Body of pancreas (tissue), 4 donors: ENCODE results near the gene TMEM232. TPM values are rescaled to one million over a fixed set of nuclear protein-coding genes. Genes with fewer than 3 reads are reported as not detected.

ENCODE experiments used
- ATAC-seq: fragments of 150-250 bp; one replicate; pipeline ENCODE4 v1.9.1; 2016
- DNase-seq, 4 donors: peaks; one replicate each; pipeline ENCODE4 v3.0.0-alpha.2; 2019
- H3K27ac ChIP-seq, 4 donors: fragments of 200-600 bp; sonication (generic); 1 replicate in 3 of 4; 2 replicates in 1 of 4; pipeline versions ENCODE4 v1.5.1 to v1.6.1; 2016 to 2019; ENCODE audit warnings: mild to moderate bottlenecking in 1 of 4, mixed read lengths in 1 of 4, moderate library complexity in 1 of 4
- H3K27me3 ChIP-seq, 2 donors: fragments of 200-600 bp; sonication (generic); one replicate each; pipeline ENCODE4 v1.6.0; 2016; ENCODE audit warnings: mild to moderate bottlenecking in 1 of 2
- H3K36me3 ChIP-seq, 2 donors: fragments of 200-600 bp; sonication (generic); replicated peaks in 1 of 2; 2 replicates each; pipeline ENCODE4 v1.5.1; 2016; ENCODE audit warnings: low read depth in 2 of 2; ENCODE audit not compliant: insufficient read depth in 1 of 2
- H3K4me1 ChIP-seq: fragments of 200-600 bp; sonication (generic); one replicate; pipeline ENCODE4 v1.6.0; 2016
- H3K4me3 ChIP-seq, 2 donors: fragments of 200-600 bp; sonication (generic); 1 replicate in 1 of 2; 2 replicates in 1 of 2; pipeline ENCODE4 v1.5.1; 2016 to 2019
- H3K9me3 ChIP-seq, 3 donors: fragments of 200-600 bp; sonication (generic); 1 replicate in 2 of 3; 2 replicates in 1 of 3; pipeline ENCODE4 v1.5.1; 2016
- CTCF ChIP-seq, 7 experiments: fragments of 450-650 bp in 4 of 7; fragments of 200-600 bp in 3 of 7; sonication (generic) in 3 of 7; IDR thresholded peaks; one replicate each; pipeline ENCODE4 v1.5.1; 2016 to 2019; ENCODE audit warnings: antibody characterized with exemption in 7 of 7
- POLR2A ChIP-seq, 3 donors: fragments of 450-650 bp; IDR thresholded peaks; one replicate each; pipeline ENCODE4 v1.6.1; 2016; ENCODE audit warnings: antibody characterized with exemption in 3 of 3, mild to moderate bottlenecking in 2 of 3
- WGBS, 2 donors: methylation state at CpG; one replicate each; pipeline ENCODE4 v1.1.5; 2017; 5-methylcytosine and 5-hydroxymethylcytosine counted together
- intact Hi-C: fragments of 100-400 bp; cut with DNase I; formaldehyde crosslinking; loops from one replicate; pipeline ENCODE4 v1.15.1; 2023
- total RNA-seq, 2 donors: library from RNA; depleted of rRNA; stranded (reverse); fragments of >200 nt; gene quantifications; one replicate each; pipeline ENCODE4 v1.1.0, GENCODE V29; 2016

TMEM232 gene
- total RNA-seq, 2 donors from 2014 or later: 1.3 to 3.1 TPM

DNA sequence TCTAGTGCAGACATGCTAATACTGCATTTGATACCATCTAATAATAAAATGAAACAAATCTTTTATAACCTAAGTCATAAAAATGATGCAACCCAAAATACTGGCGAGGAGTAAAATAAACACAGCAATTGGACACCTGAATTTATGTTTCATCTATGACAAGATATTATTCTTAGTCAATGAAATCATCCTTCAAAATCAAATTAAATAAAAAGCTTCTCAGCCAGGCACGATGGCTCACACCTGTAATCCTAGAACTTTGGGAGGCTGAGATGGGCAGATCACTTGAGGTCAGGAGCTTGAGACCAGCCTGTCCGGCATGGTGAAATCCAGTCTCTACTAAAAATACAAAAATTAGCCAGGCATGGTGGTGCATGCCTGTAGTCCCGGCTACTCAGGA lies 179.0 kb downstream of the TMEM232 start:
- no peak overlapping the region for H3K27ac ChIP-seq
- ATAC-seq (no peak), DNase-seq (no peak)
- H3K4me1 ChIP-seq: no peaks in the 10 kb centered on the region
- H3K4me3 ChIP-seq: no peak overlapping the region
- intact Hi-C loops: no loop called here
- H3K9me3 ChIP-seq: no peaks in the 10 kb centered on the region
- WGBS, 2 donors: 83 to 93% methylated on average over 4 of the region's 4 CpGs
- H3K36me3 ChIP-seq: no peaks in the 10 kb centered on the region
- TF ChIP-seq CTCF (IDR thresholded peaks at IDR 0.05): no peak
- no peak for TF ChIP-seq POLR2A (IDR thresholded peaks at IDR 0.05)
- no peaks in the 10 kb centered on the region for H3K27me3 ChIP-seq

- TF ChIP-seq CTCF (IDR thresholded peaks at IDR 0.05) (no peak), POLR2A (IDR thresholded peaks at IDR 0.05) (no peak)
- Histone ChIP-seq H3K27ac (no peak overlapping the region), H3K4me1 (no peaks in the 10 kb centered on the region), H3K4me3 (no peak overlapping the region), H3K9me3 (no peaks in the 10 kb centered on the region), H3K27me3 (no peaks in the 10 kb centered on the region), H3K36me3 (no peaks in the 10 kb centered on the region)
- ATAC-seq: no peak
- intact Hi-C loops: no loop called here
- no peak for DNase-seq
- 81 to 83% methylated on average over 1 of the region's 1 CpG for WGBS, 2 donors
These were observed 180.8 kb downstream of the TMEM232 start for GRCh38 chr5:110545716-110546115.

- Histone ChIP-seq H3K4me3 (no peak overlapping the region), H3K4me1 (no peaks in the 10 kb centered on the region), H3K9me3 (no peaks in the 10 kb centered on the region), H3K36me3 (no peaks in the 10 kb centered on the region), H3K27me3 (no peaks in the 10 kb centered on the region), H3K27ac (no peak overlapping the region)
- intact Hi-C loops: no loop called here
- WGBS, 2 donors: 87 to 100% methylated on average over 1 of the region's 1 CpG
- ATAC-seq (no peak), DNase-seq (no peak)
- TF ChIP-seq POLR2A (IDR thresholded peaks at IDR 0.05) (no peak), CTCF (IDR thresholded peaks at IDR 0.05) (no peak)
These were observed 181.9 kb downstream of the TMEM232 start for GRCh38 chr5:110544603-110545002.

- 83 to 85% methylated on average over 3 of the region's 3 CpGs for WGBS, 2 donors
- TF ChIP-seq POLR2A (IDR thresholded peaks at IDR 0.05): no peak
- no peak for TF ChIP-seq CTCF (IDR thresholded peaks at IDR 0.05)
- Histone ChIP-seq H3K27me3 (no peaks in the 10 kb centered on the region), H3K4me1 (no peaks in the 10 kb centered on the region), H3K27ac (no peak overlapping the region), H3K9me3 (no peaks in the 10 kb centered on the region), H3K4me3 (no peak overlapping the region), H3K36me3 (no peaks in the 10 kb centered on the region)
- ATAC-seq: no peak
- intact Hi-C loops: no loop called here
- no peak for DNase-seq
These were observed 183.5 kb downstream of the TMEM232 start for GRCh38 chr5:110542949-110543348.
